Parathyroid adenoma (tissue), 2 donors: ENCODE measurements around the gene TRIM63.

ENCODE experiments used
- H2AFZ ChIP-seq: fragments of 300-600 bp; sonication (generic); one replicate; pipeline ENCODE4 v1.7.0; 2017; ENCODE audit warnings: antibody characterized with exemption, mild to moderate bottlenecking
- H3K27ac ChIP-seq: fragments of 300-600 bp; sonication (generic); one replicate; pipeline ENCODE4 v1.7.0; 2017
- H3K27me3 ChIP-seq: fragments of 300-600 bp; sonication (generic); one replicate; pipeline ENCODE4 v1.7.0; 2017; ENCODE audit warnings: low read length; ENCODE audit not compliant: control insufficient read depth, insufficient read depth
- H3K36me3 ChIP-seq: fragments of 300-600 bp; sonication (generic); one replicate; pipeline ENCODE4 v1.7.0; 2017; ENCODE audit warnings: low read length; ENCODE audit not compliant: control insufficient read depth, insufficient read depth
- H3K4me1 ChIP-seq: fragments of 300-600 bp; sonication (generic); one replicate; pipeline ENCODE4 v1.7.0; 2017; ENCODE audit warnings: control low read depth
- H3K4me2 ChIP-seq: fragments of 300-600 bp; sonication (generic); one replicate; pipeline ENCODE4 v1.7.0; 2017; ENCODE audit warnings: low read length
- H3K4me3 ChIP-seq: fragments of 300-600 bp; sonication (generic); one replicate; pipeline ENCODE4 v1.7.0; 2017; ENCODE audit warnings: low read depth, low read length
- H3K79me2 ChIP-seq: fragments of 300-600 bp; sonication (generic); one replicate; pipeline ENCODE4 v1.7.0; 2017; ENCODE audit warnings: control low read depth
- H3K9ac ChIP-seq: fragments of 300-600 bp; sonication (generic); one replicate; pipeline ENCODE4 v1.7.0; 2017; ENCODE audit warnings: mild to moderate bottlenecking
- H3K9me3 ChIP-seq: fragments of 300-600 bp; sonication (generic); one replicate; pipeline ENCODE4 v1.7.0; 2017; ENCODE audit warnings: low read length; ENCODE audit not compliant: control insufficient read depth
- TF ChIP-seq, protein P1 (sequence below): fragments of 300-600 bp; sonication (generic); IDR thresholded peaks from one replicate; pipeline ENCODE4 v1.7.0; 2017; ENCODE audit warnings: antibody characterized with exemption, mild to moderate bottlenecking
- donor health status: primary hyperparathyroidism.

TRIM63 gene

DNA sequence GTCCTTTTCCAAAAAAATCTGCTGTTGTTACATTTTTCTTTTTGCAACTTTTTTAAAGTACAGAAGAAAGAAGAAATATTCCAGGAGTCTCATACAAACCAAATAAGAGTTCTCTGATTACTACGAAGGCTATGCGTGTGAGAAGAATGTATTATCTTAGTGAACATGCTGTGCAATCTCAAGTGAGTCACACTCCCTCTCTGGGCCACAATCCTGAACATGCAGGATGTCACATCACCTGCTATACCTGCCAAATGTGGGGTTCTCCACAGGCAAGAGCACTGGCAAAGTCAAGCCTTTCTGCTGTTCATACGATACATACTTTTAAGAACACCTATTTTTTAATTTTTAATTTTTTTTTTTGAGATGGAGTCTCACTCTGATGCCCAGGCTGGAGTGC, 21.7 kb upstream of the TRIM63 start:
- no peaks in the 10 kb centered on the region for H3K4me1 ChIP-seq
- no peaks in the 10 kb centered on the region for H3K27me3 ChIP-seq
- H3K9ac ChIP-seq: no peak overlapping the region
- H3K4me3 ChIP-seq: no peak overlapping the region
- no peaks in the 10 kb centered on the region for H3K36me3 ChIP-seq
- no peak overlapping the region for H3K27ac ChIP-seq
- no peaks in the 10 kb centered on the region for H3K79me2 ChIP-seq
- H2AFZ ChIP-seq: no peak overlapping the region
- H3K4me2 ChIP-seq: no peak overlapping the region
- TF ChIP-seq, protein P1, sequence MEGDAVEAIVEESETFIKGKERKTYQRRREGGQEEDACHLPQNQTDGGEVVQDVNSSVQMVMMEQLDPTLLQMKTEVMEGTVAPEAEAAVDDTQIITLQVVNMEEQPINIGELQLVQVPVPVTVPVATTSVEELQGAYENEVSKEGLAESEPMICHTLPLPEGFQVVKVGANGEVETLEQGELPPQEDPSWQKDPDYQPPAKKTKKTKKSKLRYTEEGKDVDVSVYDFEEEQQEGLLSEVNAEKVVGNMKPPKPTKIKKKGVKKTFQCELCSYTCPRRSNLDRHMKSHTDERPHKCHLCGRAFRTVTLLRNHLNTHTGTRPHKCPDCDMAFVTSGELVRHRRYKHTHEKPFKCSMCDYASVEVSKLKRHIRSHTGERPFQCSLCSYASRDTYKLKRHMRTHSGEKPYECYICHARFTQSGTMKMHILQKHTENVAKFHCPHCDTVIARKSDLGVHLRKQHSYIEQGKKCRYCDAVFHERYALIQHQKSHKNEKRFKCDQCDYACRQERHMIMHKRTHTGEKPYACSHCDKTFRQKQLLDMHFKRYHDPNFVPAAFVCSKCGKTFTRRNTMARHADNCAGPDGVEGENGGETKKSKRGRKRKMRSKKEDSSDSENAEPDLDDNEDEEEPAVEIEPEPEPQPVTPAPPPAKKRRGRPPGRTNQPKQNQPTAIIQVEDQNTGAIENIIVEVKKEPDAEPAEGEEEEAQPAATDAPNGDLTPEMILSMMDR: no peak
- H3K9me3 ChIP-seq: no peaks in the 10 kb centered on the region

DNA sequence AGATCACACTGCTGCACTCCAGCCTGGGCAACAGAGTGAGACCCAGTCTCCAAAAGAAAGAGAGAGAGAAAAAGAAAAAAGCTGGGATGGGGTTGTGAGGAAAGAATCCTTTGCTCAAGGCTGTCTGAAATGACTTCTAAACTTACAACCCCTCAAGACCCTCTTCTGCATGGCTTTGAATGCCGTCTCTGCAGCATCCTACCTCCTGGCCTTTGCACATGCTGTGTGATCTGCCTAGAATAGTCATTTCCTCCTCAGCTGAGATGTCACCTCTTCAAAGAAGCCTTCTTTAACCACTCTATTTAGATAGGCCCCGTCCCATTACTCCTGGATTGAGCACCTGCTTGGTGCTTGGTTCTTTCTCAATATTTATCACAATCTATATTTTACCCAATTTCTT, 17.4 kb upstream of the TRIM63 start:
- TF ChIP-seq, protein P1: no peak
- no peaks in the 10 kb centered on the region for H3K4me1 ChIP-seq
- no peak overlapping the region for H3K4me3 ChIP-seq
- no peak overlapping the region for H3K4me2 ChIP-seq
- H3K79me2 ChIP-seq: no peaks in the 10 kb centered on the region
- no peak overlapping the region for H3K9ac ChIP-seq
- H3K27ac ChIP-seq: no peak overlapping the region
- H3K27me3 ChIP-seq: no peaks in the 10 kb centered on the region
- H3K9me3 ChIP-seq: no peaks in the 10 kb centered on the region
- no peak overlapping the region for H2AFZ ChIP-seq
- H3K36me3 ChIP-seq: no peaks in the 10 kb centered on the region

DNA sequence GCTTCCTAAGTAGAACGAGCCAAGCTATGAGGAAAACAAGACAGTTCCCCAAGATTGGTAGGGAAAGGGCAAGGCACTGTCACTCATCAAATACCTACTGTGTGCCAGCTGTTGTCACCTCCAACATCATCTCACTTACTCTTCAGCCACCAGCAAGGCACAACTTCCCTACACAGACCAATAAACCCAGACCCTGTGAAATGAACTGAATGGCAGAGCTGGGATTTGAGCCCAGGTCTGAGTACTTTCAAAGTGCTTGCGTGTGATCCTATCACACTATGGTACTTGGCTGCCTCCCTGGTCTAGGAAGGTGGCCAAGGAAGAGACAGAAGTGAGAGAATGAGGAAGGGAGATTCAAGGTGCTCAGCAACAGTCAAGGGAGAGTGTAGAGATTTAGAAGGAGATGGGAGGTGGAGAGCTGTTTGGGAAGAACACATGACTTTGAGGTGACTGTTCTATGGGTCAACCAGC, 16.7 kb upstream of the TRIM63 start:
- no peaks in the 10 kb centered on the region for H3K9me3 ChIP-seq
- H3K79me2 ChIP-seq: no peaks in the 10 kb centered on the region
- no peak overlapping the region for H3K4me2 ChIP-seq
- TF ChIP-seq, protein P1: no peak
- no peaks in the 10 kb centered on the region for H3K27me3 ChIP-seq
- H3K4me3 ChIP-seq: no peak overlapping the region
- H3K9ac ChIP-seq: no peak overlapping the region
- H3K36me3 ChIP-seq: no peaks in the 10 kb centered on the region
- H3K27ac ChIP-seq: no peak overlapping the region
- no peak overlapping the region for H2AFZ ChIP-seq
- H3K4me1 ChIP-seq: no peaks in the 10 kb centered on the region

DNA sequence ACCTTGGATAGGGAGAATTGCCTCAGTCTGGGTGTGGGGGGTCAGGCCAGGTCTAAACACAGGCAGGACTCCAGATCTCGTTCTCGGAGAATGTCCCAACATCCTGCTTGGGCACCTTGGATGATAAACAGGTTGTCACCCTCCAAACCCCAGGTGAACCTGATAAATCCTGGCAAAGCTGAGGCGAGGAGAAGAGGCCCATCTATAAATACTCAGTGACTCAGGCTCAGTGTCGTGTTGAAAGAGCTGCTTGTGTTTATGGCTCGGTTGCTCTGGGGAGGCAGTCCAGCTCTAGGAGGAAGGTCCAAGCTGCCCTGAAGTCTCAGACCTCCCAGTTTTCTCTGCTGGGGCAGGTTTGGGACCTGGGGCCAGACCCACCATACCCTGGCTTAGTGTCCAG, 15.8 kb upstream of the TRIM63 start:
- H3K4me1 ChIP-seq: no peaks in the 10 kb centered on the region
- H3K79me2 ChIP-seq: no peaks in the 10 kb centered on the region
- no peaks in the 10 kb centered on the region for H3K36me3 ChIP-seq
- no peak overlapping the region for H3K9ac ChIP-seq
- no peaks in the 10 kb centered on the region for H3K27me3 ChIP-seq
- no peak overlapping the region for H3K4me2 ChIP-seq
- no peaks in the 10 kb centered on the region for H3K9me3 ChIP-seq
- H3K27ac ChIP-seq: no peak overlapping the region
- no peak overlapping the region for H2AFZ ChIP-seq
- H3K4me3 ChIP-seq: no peak overlapping the region
- TF ChIP-seq, protein P1: no peak

DNA sequence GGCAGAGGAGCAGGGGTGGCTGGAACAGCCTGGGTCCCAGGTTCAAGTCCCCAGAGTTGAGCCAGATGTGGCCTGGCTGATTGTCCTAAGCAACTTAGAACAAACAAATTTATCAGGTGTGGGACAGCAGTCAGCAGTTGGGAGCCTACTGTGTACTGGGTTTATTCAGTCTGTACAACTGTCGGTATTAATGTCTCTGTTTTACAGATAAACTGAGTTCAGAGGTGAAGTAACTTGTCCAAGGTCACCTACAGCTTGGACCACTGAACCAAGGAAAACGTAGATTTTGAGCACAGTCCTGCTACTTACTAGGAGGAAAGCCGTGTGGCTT, 14.6 kb upstream of the TRIM63 start:
- Histone ChIP-seq H3K4me2 (no peak overlapping the region), H3K79me2 (no peaks in the 10 kb centered on the region), H3K4me3 (no peak overlapping the region), H3K9me3 (no peaks in the 10 kb centered on the region), H3K4me1 (no peaks in the 10 kb centered on the region), H3K27ac (no peak overlapping the region), H3K9ac (no peak overlapping the region), H3K27me3 (no peaks in the 10 kb centered on the region), H3K36me3 (no peaks in the 10 kb centered on the region), H2AFZ (no peak overlapping the region)
- TF ChIP-seq, protein P1: no peak
